T-helper 2 cell treated with Interferon-gamma antibody and Interleukin-4, amounts not matched to agents 100 ng/mL and 5 ng/mL, for 36 hours (primary cell): ENCODE data around the gene GMPR2. TPM values are rescaled to one million over a fixed set of nuclear protein-coding genes. Genes with fewer than 3 reads are reported as not detected.

Source experiments
- intact Hi-C: fragments of 100-400 bp; cut with micrococcal nuclease; formaldehyde crosslinking; loops from one replicate; pipeline ENCODE4 v1.15.1; 2023
- total RNA-seq: library from RNA; stranded (reverse); gene quantifications from 2 replicates; pipeline ENCODE4 v1.2.3, GENCODE V29; 2022

GMPR2 gene
- total RNA-seq, 1 donor from 2014 or later, result 59.8 TPM

DNA sequence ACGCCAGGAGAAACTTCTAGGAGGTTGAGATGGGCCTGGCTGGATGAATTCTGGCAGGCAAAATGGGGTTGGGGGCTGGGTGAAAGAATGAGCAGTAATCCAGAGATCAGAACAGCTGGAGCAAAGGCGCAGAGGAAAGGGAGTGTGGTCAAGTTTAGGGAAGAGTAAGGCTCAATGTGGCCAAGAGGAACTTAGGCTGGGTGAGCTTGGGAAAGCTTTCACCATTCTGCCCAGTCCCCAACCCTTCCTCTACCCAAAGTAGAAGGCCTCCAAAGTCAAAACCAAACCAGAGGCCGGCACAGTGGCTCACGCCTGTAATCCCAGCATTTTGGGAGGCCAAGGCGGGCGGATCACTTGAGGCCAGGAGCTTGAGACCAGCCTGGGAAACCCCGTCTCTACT, 48.9 kb downstream of the GMPR2 start:
- intact Hi-C loops, result no loop called here

DNA sequence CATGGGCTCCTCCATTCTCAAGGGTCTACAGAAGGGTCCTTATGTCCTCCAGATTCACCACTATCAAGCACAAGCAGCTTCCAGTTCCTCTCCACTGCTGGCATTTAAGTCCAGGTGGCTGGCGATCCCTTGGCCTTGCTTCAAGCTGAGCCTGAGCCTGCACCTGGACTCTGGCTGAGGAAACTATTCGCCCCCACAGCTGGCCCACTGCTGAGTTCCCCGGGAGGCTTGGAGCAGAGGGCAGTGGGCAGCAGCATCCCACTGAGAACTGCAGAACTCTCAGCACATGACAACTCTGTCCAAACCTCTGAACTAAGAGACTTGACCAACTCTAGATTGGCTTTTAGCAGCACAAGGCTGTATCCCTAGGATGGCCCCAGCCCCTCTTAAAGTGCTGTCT, 50.0 kb downstream of the GMPR2 start:
- intact Hi-C loops, result no loop called here

DNA sequence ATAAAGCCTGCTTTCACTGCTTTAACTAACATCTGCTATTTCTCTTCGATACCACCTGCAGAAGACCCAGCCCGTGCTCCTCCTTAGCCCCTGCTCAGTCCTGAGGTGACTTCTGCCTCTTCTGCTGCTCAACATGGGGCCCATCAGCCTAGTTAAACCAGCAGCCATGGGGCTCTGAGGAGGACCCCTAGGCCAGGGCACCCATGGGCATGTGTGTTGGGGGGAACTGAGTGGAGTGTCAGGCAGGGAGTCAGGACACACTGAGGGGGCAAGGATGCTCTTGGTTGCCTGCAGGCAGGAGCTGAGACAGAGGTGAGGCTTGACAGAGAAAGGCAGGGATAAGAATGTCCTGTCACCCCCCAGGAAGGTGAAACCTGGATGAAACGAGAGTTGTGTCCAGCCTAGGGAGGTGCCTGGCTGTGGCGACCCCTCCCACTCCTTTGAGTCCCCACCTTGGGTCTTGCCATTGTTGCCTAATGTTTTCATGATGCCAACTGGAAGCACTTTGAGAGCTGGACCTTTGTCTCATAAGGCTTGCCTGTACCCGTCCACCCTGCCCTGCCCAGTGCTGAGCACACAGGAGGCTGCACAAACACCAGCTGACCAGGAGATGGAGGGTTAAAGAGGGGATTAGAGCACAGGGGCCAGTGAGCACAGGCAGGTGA, 51.2 kb downstream of the GMPR2 start:
- intact Hi-C loops, result no loop called here

DNA sequence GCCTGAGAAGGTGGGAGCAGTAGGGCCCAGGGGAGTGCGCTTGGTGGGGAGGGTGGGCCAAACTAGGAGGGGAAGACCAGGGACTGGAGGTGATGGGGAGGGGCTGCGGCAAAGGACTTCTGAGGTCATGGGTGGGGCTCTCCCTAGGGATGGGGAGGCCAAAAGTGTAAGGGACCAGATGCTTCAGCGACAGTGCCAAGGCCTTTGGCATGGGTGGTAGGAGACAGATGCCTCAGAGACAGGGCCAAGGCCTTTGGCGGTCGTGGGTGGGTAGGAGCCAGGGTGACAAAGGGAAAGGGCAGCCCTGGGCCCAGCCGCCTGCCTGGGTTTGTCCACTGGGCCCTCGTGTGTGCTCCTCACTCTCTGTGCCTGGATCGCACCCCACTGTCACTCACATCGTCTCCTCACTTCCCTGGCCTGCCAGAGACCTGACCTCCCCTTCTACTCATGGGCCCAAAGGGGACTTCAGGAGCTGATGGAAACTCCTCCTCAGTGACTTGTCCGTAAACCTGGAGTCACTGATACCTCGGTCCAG, 51.8 kb downstream of the GMPR2 start:
- intact Hi-C loops, result no loop called here

DNA sequence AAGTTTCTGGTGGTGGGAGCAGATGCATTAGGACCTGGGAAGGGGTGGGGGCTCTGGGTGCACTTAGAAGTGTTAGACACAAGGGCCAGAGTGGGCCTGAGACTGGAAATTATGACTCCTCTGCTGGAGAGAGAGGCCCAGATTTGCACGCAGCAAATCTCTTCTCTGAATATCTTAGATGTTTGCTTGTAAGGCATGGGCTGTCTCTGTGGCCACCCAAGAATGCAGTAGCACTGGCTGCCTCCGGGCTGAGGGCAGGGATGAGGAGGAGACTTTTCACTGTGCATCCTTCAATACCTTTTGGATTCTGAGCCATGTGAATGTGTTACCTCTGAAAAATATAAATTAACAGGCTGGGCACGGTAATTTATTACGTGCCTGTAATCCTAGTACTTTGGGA, 52.6 kb downstream of the GMPR2 start:
- intact Hi-C loops, result no loop called here

DNA sequence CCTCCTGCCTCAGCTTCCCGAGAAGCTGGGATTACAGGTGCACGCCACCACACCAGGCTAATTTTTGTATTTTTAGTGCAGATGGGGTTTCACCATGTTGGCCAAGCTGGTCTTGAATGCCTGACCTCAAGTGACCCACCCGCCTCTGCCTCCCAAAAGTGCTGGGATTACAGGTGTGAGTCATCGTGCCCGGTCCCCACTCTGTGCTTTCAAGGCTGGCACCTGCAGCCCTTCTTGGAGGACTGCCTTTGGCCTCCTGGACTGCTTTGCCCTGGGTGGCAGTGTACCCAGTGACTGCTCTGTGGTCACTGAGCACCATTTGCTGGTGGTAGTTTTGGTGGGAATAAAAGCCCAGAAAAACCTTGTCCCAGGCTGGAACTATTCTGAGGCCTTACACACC, 54.3 kb downstream of the GMPR2 start:
- intact Hi-C loops, result no loop called here

Other genes with a start within 250 kb of the GMPR2 start
- gene DHRS4L2, start 244.0 kb upstream of the GMPR2 start, total RNA-seq, result 26.9 and 27.5 TPM in 2 replicates
- 0.73 and 0.82 TPM in 2 replicates for gene CARMIL3, start 180.9 kb upstream of the GMPR2 start, total RNA-seq
- not detected in 2 replicates for gene CPNE6, start 161.4 kb upstream of the GMPR2 start, total RNA-seq
- 55.4 and 60.4 TPM in 2 replicates for gene PCK2, start 138.6 kb upstream of the GMPR2 start, total RNA-seq
- gene DCAF11, start 118.2 kb upstream of the GMPR2 start, total RNA-seq, result 81.8 and 84.9 TPM in 2 replicates
- gene NRL, start 118.0 kb upstream of the GMPR2 start, total RNA-seq, result 2.4 and 2.9 TPM in 2 replicates
- gene FITM1, start 102.3 kb upstream of the GMPR2 start, total RNA-seq, result 0.57 and 1.1 TPM in 2 replicates
- 517 and 520 TPM in 2 replicates for gene PSME1, start 96.7 kb upstream of the GMPR2 start, total RNA-seq
- gene EMC9, start 91.3 kb upstream of the GMPR2 start, total RNA-seq, result 22.1 and 23.3 TPM in 2 replicates
- gene PSME2, start 86.3 kb upstream of the GMPR2 start, total RNA-seq, result 725 and 729 TPM in 2 replicates
- gene RNF31, start 85.4 kb upstream of the GMPR2 start, total RNA-seq, result 128 and 138 TPM in 2 replicates
- 264 and 265 TPM in 2 replicates for gene IRF9, start 71.7 kb upstream of the GMPR2 start, total RNA-seq
- 66.0 and 68.7 TPM in 2 replicates for gene REC8, start 60.8 kb upstream of the GMPR2 start, total RNA-seq
- gene IPO4, start 44.1 kb upstream of the GMPR2 start, total RNA-seq, result 50.2 and 55.0 TPM in 2 replicates
- 41.2 and 42.6 TPM in 2 replicates for gene TM9SF1, start 37.5 kb upstream of the GMPR2 start, total RNA-seq
- 0.34 and 0.39 TPM in 2 replicates for gene TSSK4, start 27.2 kb upstream of the GMPR2 start, total RNA-seq
- 85.8 and 90.3 TPM in 2 replicates for gene CHMP4A, start 19.4 kb upstream of the GMPR2 start, total RNA-seq
- gene MDP1, start 16.9 kb upstream of the GMPR2 start, total RNA-seq, result 11.1 and 13.8 TPM in 2 replicates
- gene NEDD8, start 562 bp upstream of the GMPR2 start, total RNA-seq, result 191 and 199 TPM in 2 replicates
- 129 and 136 TPM in 2 replicates for gene TINF2, start 9.7 kb downstream of the GMPR2 start, total RNA-seq
- gene TGM1, start 30.2 kb downstream of the GMPR2 start, total RNA-seq, result 4.1 and 5.6 TPM in 2 replicates
- 45.9 and 54.4 TPM in 2 replicates for gene RABGGTA, start 38.7 kb downstream of the GMPR2 start, total RNA-seq
- 20.7 and 29.6 TPM in 2 replicates for gene DHRS1, start 66.9 kb downstream of the GMPR2 start, total RNA-seq
- 41.3 and 41.6 TPM in 2 replicates for gene NOP9, start 66.9 kb downstream of the GMPR2 start, total RNA-seq
- gene CIDEB, start 75.0 kb downstream of the GMPR2 start, total RNA-seq, result 28.6 and 29.5 TPM in 2 replicates
- 16.6 and 17.5 TPM in 2 replicates for gene LTB4R2, start 77.2 kb downstream of the GMPR2 start, total RNA-seq
- gene LTB4R, start 78.6 kb downstream of the GMPR2 start, total RNA-seq, result 19.2 and 23.4 TPM in 2 replicates
- gene ADCY4, start 102.1 kb downstream of the GMPR2 start, total RNA-seq, result 3.5 and 5.8 TPM in 2 replicates
- gene RIPK3, start 107.1 kb downstream of the GMPR2 start, total RNA-seq, result 29.7 and 34.6 TPM in 2 replicates
- 0.09 TPM in 1 of 2 replicates, not detected in the other for gene NFATC4, start 135.3 kb downstream of the GMPR2 start, total RNA-seq
- 0.14 TPM in 2 replicates for gene NYNRIN, start 166.1 kb downstream of the GMPR2 start, total RNA-seq
- 5.0 and 5.5 TPM in 2 replicates for gene CBLN3, start 196.7 kb downstream of the GMPR2 start, total RNA-seq
- 76.6 and 79.3 TPM in 2 replicates for gene KHNYN, start 197.0 kb downstream of the GMPR2 start, total RNA-seq
- 48.2 and 56.4 TPM in 2 replicates for gene SDR39U1, start 209.8 kb downstream of the GMPR2 start, total RNA-seq